PC-3 (cell line): Measurements from ENCODE around the gene C3orf85. TPM values are rescaled to one million over a fixed set of nuclear protein-coding genes. Genes with fewer than 3 reads are reported as not detected.

Experiments
- ATAC-seq: fragments of 200-7000 bp; cut with Tn5 transposase; 2 replicates; pipeline ENCODE4 v1.9.1; 2020; ENCODE audit warnings: mild to moderate bottlenecking, moderate library complexity
- BruUV-seq: library from RNA; stranded (reverse); fragments of 400-500 nt; replicated peaks from 2 replicates; lab custom pipeline; 2021; lab: Mats Ljungman, UMichigan
- CTCF ChIA-PET: fragments of 300-600 bp; sonication (Branson Sonifier 250); formaldehyde crosslinking; loops from one replicate; lab custom pipeline; 2022; ENCODE audit warnings: antibody characterized with exemption; lab: Charles Lee
- POLR2A ChIA-PET: fragments of 300-600 bp; sonication (Branson Sonifier 250); formaldehyde crosslinking; loops from one replicate; lab custom pipeline; 2022; ENCODE audit warnings: antibody characterized with exemption; ENCODE audit not compliant: unreplicated experiment; lab: Charles Lee
- DNase-seq: peaks from one replicate; pipeline ENCODE4 v3.0.0-alpha.2; 2015
- H2AFZ ChIP-seq: fragments of 300-600 bp; sonication (generic); 2 replicates; pipeline ENCODE4 v1.6.0; 2016; ENCODE audit warnings: antibody characterized with exemption, low read length
- H3F3A ChIP-seq: fragments of 300-600 bp; sonication (generic); one replicate; pipeline ENCODE4 v1.6.0; 2017; ENCODE audit warnings: antibody characterized with exemption, low read length, control low read depth, mild to moderate bottlenecking; ENCODE audit not compliant: unreplicated experiment
- H3K27ac ChIP-seq: fragments of 300-600 bp; sonication (generic); 2 replicates; pipeline ENCODE4 v1.5.1; 2016; ENCODE audit warnings: mild to moderate bottlenecking, low read length
- H3K27me3 ChIP-seq: fragments of 300-600 bp; sonication (generic); 2 replicates; pipeline ENCODE4 v1.6.1; 2016; ENCODE audit warnings: low read length, mixed read lengths
- H3K36me3 ChIP-seq: fragments of 300-600 bp; sonication (generic); 2 replicates; pipeline ENCODE4 v1.6.1; 2016; ENCODE audit warnings: low read depth, mixed run types, low read length, mixed read lengths
- H3K4me1 ChIP-seq: fragments of 300-600 bp; sonication (generic); 2 replicates; pipeline ENCODE4 v1.5.1; 2016; ENCODE audit warnings: low read length; ENCODE audit not compliant: insufficient read depth
- H3K4me2 ChIP-seq: fragments of 300-600 bp; sonication (generic); 2 replicates; pipeline ENCODE4 v1.6.0; 2016; ENCODE audit warnings: low read length
- H3K4me3 ChIP-seq: fragments of 300-600 bp; sonication (generic); 2 replicates; pipeline ENCODE4 v1.5.1; 2016; ENCODE audit warnings: mild to moderate bottlenecking, low read length, mixed read lengths
- H3K79me2 ChIP-seq: fragments of 300-600 bp; sonication (generic); 2 replicates; pipeline ENCODE4 v1.6.1; 2017; ENCODE audit warnings: low read length, mixed read lengths
- H3K9ac ChIP-seq: fragments of 300-600 bp; sonication (generic); 2 replicates; pipeline ENCODE4 v1.6.0; 2016; ENCODE audit warnings: mild to moderate bottlenecking, low read length
- H3K9me2 ChIP-seq: fragments of 300-600 bp; sonication (generic); replicated peaks from 2 replicates; pipeline ENCODE4 v1.6.1; 2016; ENCODE audit warnings: mixed run types, low read length, mixed read lengths
- H3K9me3 ChIP-seq: fragments of 300-600 bp; sonication (generic); 2 replicates; pipeline ENCODE4 v1.6.1; 2016; ENCODE audit warnings: low read length, mixed read lengths
- H4K20me1 ChIP-seq: fragments of 300-600 bp; sonication (generic); 2 replicates; pipeline ENCODE4 v1.6.1; 2016; ENCODE audit warnings: low read length, mixed read lengths
- EZH2 ChIP-seq: fragments of 300-600 bp; sonication (generic); IDR thresholded peaks from one replicate; pipeline ENCODE4 v1.6.1; 2017; ENCODE audit warnings: antibody characterized with exemption, mild to moderate bottlenecking, low read length; ENCODE audit not compliant: unreplicated experiment
- EZH2phosphoT487 ChIP-seq: fragments of 300-600 bp; sonication (generic); IDR thresholded peaks from 2 replicates; pipeline ENCODE4 v1.6.1; 2018; ENCODE audit warnings: mild to moderate bottlenecking, antibody characterized with exemption, low read length, borderline replicate concordance
- intact Hi-C: fragments of 100-400 bp; cut with micrococcal nuclease; formaldehyde crosslinking; loops from 2 replicates; pipeline ENCODE4 v1.9.0; 2023
- total RNA-seq: library from RNA; depleted of rRNA; stranded (reverse); fragments of >200 nt; gene quantifications from 2 replicates; pipeline ENCODE4 v1.2.3, GENCODE V29; 2014
- TF ChIP-seq, protein P1 (sequence below): fragments of 300-600 bp; sonication (generic); conservative IDR thresholded peaks from 2 replicates; pipeline ENCODE4 v1.5.1; 2017; ENCODE audit warnings: antibody characterized with exemption, low read depth, mild to moderate bottlenecking, low read length

The C3orf85 gene
- total RNA-seq, 1 experiment from 2014 or later, result not detected

DNA sequence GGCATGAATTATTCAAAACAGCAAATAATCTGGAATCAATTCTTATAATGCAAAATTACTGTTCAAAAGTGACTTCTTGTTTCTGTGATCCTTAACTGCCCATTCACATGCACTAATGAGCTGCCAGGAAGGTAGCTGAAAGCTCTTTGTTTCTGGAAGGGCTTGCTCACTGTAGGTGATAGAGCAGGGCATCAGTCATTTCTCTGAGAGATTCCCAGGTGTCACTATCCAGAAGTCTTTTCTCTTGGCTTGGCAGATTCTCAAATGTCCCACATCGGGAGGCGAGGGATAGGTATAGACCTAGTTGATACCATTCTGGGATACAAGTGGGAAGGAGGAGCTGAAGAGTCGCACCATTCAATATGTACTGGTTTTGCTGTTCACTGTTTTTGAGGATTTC is 35.0 kb downstream of the C3orf85 start:
- Histone ChIP-seq H3K4me2 (no peak overlapping the region), H3K27ac (no peak overlapping the region), H3K9ac (no peak overlapping the region), H3F3A (no peaks in the 10 kb centered on the region), H4K20me1 (no peaks in the 10 kb centered on the region), H3K9me3 (no peaks in the 10 kb centered on the region), H3K4me1 (no peaks in the 10 kb centered on the region), H2AFZ (no peak overlapping the region), H3K36me3 (no peaks in the 10 kb centered on the region), H3K27me3 (peaks cover 69% of the 10 kb centered on the region), H3K4me3 (no peak overlapping the region), H3K9me2 (no peaks in the 10 kb centered on the region), H3K79me2 (no peaks in the 10 kb centered on the region)
- POLR2A ChIA-PET, result no interaction called here
- TF ChIP-seq EZH2phosphoT487, result no peak
- ATAC-seq (no peak), DNase-seq (no peak)
- no TSS peak for BruUV-seq
- intact Hi-C loops, result no loop called here
- CTCF ChIA-PET, result no interaction called here

DNA sequence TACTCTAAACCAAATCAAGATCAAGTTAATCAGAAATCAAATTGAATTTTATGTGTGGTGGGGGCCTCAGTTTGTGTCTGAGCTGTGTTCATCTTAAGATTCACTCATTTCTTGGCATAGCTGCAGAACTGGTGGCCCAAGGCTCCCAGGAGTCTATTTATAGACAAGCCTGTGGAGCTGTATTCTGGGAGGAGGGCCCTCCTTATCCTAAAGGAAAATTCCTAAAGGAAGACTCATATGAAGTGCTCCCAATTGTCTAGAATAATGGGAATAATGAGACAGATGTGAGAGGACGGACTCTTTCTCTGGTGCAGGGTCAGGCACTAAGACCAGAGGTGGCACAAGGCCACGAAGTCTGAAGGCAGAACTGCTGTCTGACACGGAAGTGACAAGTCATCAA is 38.9 kb downstream of the C3orf85 start:
- intact Hi-C loops, result no loop called here
- DNase-seq (no peak), ATAC-seq (no peak)
- H3K9me3 ChIP-seq, result no peaks in the 10 kb centered on the region
- no peak overlapping the region for H3K4me2 ChIP-seq
- no peaks in the 10 kb centered on the region for H3K9me2 ChIP-seq
- BruUV-seq, result no TSS peak
- H3K4me3 ChIP-seq, result no peak overlapping the region
- no peaks in the 10 kb centered on the region for H3K36me3 ChIP-seq
- H3F3A ChIP-seq, result no peaks in the 10 kb centered on the region
- H2AFZ ChIP-seq, result no peak overlapping the region
- H3K27me3 ChIP-seq, result peaks cover 58% of the 10 kb centered on the region
- no peaks in the 10 kb centered on the region for H3K4me1 ChIP-seq
- ChIA-PET POLR2A (no interaction called here), CTCF (no interaction called here)
- no peak overlapping the region for H3K9ac ChIP-seq
- H4K20me1 ChIP-seq, result no peaks in the 10 kb centered on the region
- TF ChIP-seq, protein P1, sequence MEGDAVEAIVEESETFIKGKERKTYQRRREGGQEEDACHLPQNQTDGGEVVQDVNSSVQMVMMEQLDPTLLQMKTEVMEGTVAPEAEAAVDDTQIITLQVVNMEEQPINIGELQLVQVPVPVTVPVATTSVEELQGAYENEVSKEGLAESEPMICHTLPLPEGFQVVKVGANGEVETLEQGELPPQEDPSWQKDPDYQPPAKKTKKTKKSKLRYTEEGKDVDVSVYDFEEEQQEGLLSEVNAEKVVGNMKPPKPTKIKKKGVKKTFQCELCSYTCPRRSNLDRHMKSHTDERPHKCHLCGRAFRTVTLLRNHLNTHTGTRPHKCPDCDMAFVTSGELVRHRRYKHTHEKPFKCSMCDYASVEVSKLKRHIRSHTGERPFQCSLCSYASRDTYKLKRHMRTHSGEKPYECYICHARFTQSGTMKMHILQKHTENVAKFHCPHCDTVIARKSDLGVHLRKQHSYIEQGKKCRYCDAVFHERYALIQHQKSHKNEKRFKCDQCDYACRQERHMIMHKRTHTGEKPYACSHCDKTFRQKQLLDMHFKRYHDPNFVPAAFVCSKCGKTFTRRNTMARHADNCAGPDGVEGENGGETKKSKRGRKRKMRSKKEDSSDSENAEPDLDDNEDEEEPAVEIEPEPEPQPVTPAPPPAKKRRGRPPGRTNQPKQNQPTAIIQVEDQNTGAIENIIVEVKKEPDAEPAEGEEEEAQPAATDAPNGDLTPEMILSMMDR, result no peak
- no peak for TF ChIP-seq EZH2phosphoT487
- TF ChIP-seq EZH2, result no peak
- H3K27ac ChIP-seq, result no peak overlapping the region
- no peaks in the 10 kb centered on the region for H3K79me2 ChIP-seq

DNA sequence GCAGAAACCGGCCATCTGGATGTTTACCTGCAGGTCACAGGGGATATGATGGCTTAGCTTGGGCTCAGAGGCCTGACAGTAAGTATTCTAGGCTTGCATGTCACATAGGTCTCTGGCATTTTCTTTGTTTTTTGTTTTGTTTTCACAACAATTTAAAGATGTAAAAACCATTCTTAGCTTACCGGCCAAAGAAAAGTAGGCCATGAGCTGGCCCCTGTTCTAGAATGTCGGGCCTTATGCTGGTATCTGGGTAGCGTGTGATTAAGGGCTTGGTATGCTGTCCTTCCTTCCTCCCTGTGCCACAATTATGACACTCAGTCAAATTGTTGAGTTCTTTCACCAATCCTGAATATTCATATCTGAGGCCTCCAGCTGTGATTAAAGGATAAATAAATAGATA is 40.2 kb downstream of the C3orf85 start:
- Histone ChIP-seq H3K9ac (no peak overlapping the region), H3K4me3 (no peak overlapping the region), H3K79me2 (no peaks in the 10 kb centered on the region), H3K36me3 (no peaks in the 10 kb centered on the region), H3K4me1 (no peaks in the 10 kb centered on the region), H3K9me2 (no peaks in the 10 kb centered on the region), H3F3A (no peaks in the 10 kb centered on the region), H3K4me2 (no peak overlapping the region), H2AFZ (no peak overlapping the region), H4K20me1 (no peaks in the 10 kb centered on the region), H3K9me3 (no peaks in the 10 kb centered on the region), H3K27me3 (peaks cover 55% of the 10 kb centered on the region), H3K27ac (no peak overlapping the region)
- ChIA-PET POLR2A (no interaction called here), CTCF (no interaction called here)
- DNase-seq (no peak), ATAC-seq (no peak)
- BruUV-seq, result no TSS peak
- TF ChIP-seq, protein P1, result no peak
- TF ChIP-seq EZH2phosphoT487 (no peak), EZH2 (no peak)
- intact Hi-C loops, result no loop called here
